Measurements from ENCODE around the gene GLT1D1. TPM values are rescaled to one million over a fixed set of nuclear protein-coding genes. Genes with fewer than 3 reads are reported as not detected.
"Not testable (repeated sequence)": the region's sequence is repeated elsewhere in the genome, so short reads cannot be mapped to it uniquely, and the experiment has no call there.

The GLT1D1 gene
- total and polyA plus RNA-seq, 2 of the 8 experiments (the other 6 are each of a cell fraction or from before 2014, with no cell fraction given), result 1.5 to 3.6 TPM

GRCh38 chr12:128839885-128840284, 13.4 kb upstream of the GLT1D1 start:
- not testable (repeated sequence) for H3K4ac ChIP-seq (replicated peaks; ENCODE audit: insufficient read length, low read depth, low read length); H3K23ac ChIP-seq (ENCODE audit: insufficient read length); H4K5ac ChIP-seq (ENCODE audit: insufficient read length, low read depth, low read length); H3K4me3 ChIP-seq (ENCODE audit: extremely low read depth in 1 of 4, insufficient read depth in 2 of 4, low read depth in 3 of 4, low read length in 4 of 4); H2BK5ac ChIP-seq (ENCODE audit: low read depth, low read length); H2AFZ ChIP-seq (ENCODE audit: low read length); H4K91ac ChIP-seq (replicated peaks; ENCODE audit: insufficient read length, low read length); H2BK120ac ChIP-seq (replicated peaks; ENCODE audit: low read depth, low read length); H3K27me3 ChIP-seq (replicated peaks in 1 of 4; ENCODE audit: control insufficient read depth in 3 of 4, extremely low read depth in 1 of 4, insufficient read depth in 3 of 4, low read length in 3 of 4); H3K18ac ChIP-seq (ENCODE audit: extremely low read depth, low read length); H3K9ac ChIP-seq (replicated peaks in 1 of 4; ENCODE audit: extremely low read depth in 1 of 4, low read depth in 3 of 4, low read length in 3 of 4); H4K20me1 ChIP-seq (replicated peaks in 1 of 2; ENCODE audit: control insufficient read depth in 1 of 2, insufficient read depth in 2 of 2, low read length in 2 of 2); H3K14ac ChIP-seq (ENCODE audit: insufficient read length); DNase-seq (ENCODE audit: low read depth in 1 of 2, low spot score in 2 of 2); H3K9me3 ChIP-seq (ENCODE audit: insufficient read depth in 2 of 2, low read depth in 1 of 2, low read length in 1 of 2); H2BK20ac ChIP-seq (ENCODE audit: low read length); H3K27ac ChIP-seq (ENCODE audit: low read depth, low read length); H3K4me2 ChIP-seq (ENCODE audit: insufficient read depth in 1 of 2, low read depth in 2 of 2, low read length in 2 of 2); H3K36me3 ChIP-seq (ENCODE audit: control insufficient read depth in 2 of 4, insufficient read depth in 4 of 4, low read length in 3 of 4); H3K23me2 ChIP-seq (ENCODE audit: low read depth, low read length); H4K8ac ChIP-seq (ENCODE audit: extremely low read depth, insufficient read depth, low read length); H2AK5ac ChIP-seq (ENCODE audit: low read depth, low read length); H3K79me1 ChIP-seq (ENCODE audit: low read depth, low read length); FAIRE-seq; H2BK15ac ChIP-seq (ENCODE audit: low read length); H2BK12ac ChIP-seq (ENCODE audit: low read depth, low read length); H3K79me2 ChIP-seq (ENCODE audit: control insufficient read depth in 1 of 2, insufficient read depth in 2 of 2, low read length in 2 of 2); H3K56ac ChIP-seq (replicated peaks; ENCODE audit: insufficient read length, low read depth, low read length); H3K4me1 ChIP-seq (replicated peaks in 1 of 4; ENCODE audit: control insufficient read depth in 3 of 4, insufficient read depth in 4 of 4, low read length in 3 of 4)
- CTCF ChIA-PET (ENCODE audit: partially characterized antibody), result interaction anchor here (0.7 kb wide), 1 partner anchor 11 kb away, joined by 6 read pairs; no protein-coding TSS in a partner anchor
- WGBS, 2 experiments (ENCODE audit: extremely low coverage in 1 of 2, insufficient coverage in 1 of 2, insufficient read length in 1 of 2, insufficient replicate concordance in 2 of 2, low coverage in 1 of 2, low lambda C conversion rate in 2 of 2, missing lambda C conversion rate in 1 of 2), result 89% methylated on average over 12 of the region's 12 CpGs; no CpG with 5 or more reads in 1 of the 2 experiments
- POLR2A ChIA-PET (ENCODE audit: partially characterized antibody), result interaction anchor here (0.8 to 1.0 kb wide), 2 partner anchors 16 to 108 kb away, joined by 3 to 6 read pairs; no protein-coding TSS in a partner anchor

Data from H1 (cell line).